ENCODE measurements around the gene SIX5.

The SIX5 gene

DNA sequence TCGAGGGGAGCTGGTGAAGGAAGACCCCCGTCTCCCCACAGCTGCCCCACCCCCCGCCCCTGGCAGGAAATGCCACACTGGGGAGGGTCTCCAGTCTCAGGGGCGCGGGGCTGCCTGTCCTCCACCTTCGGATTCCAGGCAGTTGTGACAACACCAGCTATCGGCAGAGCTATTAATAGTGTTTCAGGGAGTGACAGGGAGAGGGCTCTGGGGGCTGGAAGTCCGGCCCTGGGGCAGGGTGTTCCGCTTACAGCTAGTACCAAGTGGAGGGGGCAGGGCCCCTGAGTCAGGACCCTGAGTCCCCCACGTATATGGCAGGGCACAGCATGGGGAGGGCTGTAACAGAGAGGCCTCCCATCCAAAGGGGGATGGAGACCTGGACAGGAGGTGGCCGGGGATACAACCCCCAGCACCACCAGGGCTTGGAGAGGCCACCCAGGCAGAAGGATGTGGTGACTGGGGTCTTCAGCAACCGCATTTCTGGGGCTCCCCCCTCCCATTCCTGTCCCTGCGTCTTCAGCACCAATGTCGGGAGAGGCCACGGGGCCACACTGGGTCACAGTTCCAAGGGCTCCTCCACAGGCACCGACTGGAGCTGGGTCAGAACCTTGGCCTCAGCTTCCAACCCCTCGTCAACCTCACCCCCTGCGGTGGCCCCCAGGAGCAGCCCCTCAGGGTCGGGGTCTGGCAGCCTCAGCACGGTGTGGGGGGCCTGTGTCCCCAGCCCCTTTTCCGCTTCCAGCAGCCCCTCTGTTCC is 3.9 kb downstream of the SIX5 start:
- TF ChIP-seq, protein P1, sequence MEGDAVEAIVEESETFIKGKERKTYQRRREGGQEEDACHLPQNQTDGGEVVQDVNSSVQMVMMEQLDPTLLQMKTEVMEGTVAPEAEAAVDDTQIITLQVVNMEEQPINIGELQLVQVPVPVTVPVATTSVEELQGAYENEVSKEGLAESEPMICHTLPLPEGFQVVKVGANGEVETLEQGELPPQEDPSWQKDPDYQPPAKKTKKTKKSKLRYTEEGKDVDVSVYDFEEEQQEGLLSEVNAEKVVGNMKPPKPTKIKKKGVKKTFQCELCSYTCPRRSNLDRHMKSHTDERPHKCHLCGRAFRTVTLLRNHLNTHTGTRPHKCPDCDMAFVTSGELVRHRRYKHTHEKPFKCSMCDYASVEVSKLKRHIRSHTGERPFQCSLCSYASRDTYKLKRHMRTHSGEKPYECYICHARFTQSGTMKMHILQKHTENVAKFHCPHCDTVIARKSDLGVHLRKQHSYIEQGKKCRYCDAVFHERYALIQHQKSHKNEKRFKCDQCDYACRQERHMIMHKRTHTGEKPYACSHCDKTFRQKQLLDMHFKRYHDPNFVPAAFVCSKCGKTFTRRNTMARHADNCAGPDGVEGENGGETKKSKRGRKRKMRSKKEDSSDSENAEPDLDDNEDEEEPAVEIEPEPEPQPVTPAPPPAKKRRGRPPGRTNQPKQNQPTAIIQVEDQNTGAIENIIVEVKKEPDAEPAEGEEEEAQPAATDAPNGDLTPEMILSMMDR (IDR thresholded peaks at IDR 0.05; ENCODE audit: low read length), result no peak
- no peak for TF ChIP-seq EZH2phosphoT487 (IDR thresholded peaks at IDR 0.05; ENCODE audit: low read length)
- TF ChIP-seq EZH2 (optimal IDR thresholded peaks at IDR 0.05; ENCODE audit: low read depth, low read length), result no peak
- Histone ChIP-seq H3K27ac (ENCODE audit: low read length) (no peak overlapping the region), H3K4me2 (ENCODE audit: low read depth, low read length) (no peak overlapping the region)

DNA sequence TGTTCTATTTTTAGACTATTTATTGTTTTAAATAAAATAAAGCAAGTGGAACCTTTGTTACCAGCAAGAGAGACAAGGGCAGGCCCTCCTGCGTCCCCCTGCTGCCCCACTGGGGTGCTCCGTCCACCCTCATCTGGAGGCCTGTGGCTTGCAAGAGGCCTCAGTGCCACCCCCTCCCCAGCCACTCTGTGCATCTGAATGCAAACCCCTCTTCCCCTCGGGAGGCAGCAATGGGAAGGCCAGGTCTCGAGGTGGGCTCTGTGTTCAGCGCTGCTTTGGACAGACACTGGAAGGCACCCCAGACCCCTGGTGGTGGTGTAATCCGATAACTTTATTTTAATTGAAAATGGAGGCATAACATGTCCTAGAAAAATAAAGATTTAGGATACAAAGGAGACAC is 4.6 kb downstream of the SIX5 start:
- H3K27ac ChIP-seq (ENCODE audit: low read length), result no peak overlapping the region
- TF ChIP-seq, protein P1 (IDR thresholded peaks at IDR 0.05; ENCODE audit: low read length), result no peak
- no peak for TF ChIP-seq EZH2phosphoT487 (IDR thresholded peaks at IDR 0.05; ENCODE audit: low read length)
- no peak for TF ChIP-seq EZH2 (optimal IDR thresholded peaks at IDR 0.05; ENCODE audit: low read depth, low read length)
- no peaks in the 10 kb centered on the region for H3K9me3 ChIP-seq (replicated peaks; ENCODE audit: insufficient read depth, low read length)
- no peaks in the 10 kb centered on the region for H3K36me3 ChIP-seq (replicated peaks; ENCODE audit: insufficient read depth, low read length)
- no peak overlapping the region for H3K9ac ChIP-seq (ENCODE audit: low read length)
- H3K4me1 ChIP-seq (ENCODE audit: low read length), result no peaks in the 10 kb centered on the region
- H2AFZ ChIP-seq (ENCODE audit: low read length), result no peak overlapping the region
- H3K4me3 ChIP-seq (ENCODE audit: low read length), result no peak overlapping the region
- H3K79me2 ChIP-seq (ENCODE audit: low read length), result no peaks in the 10 kb centered on the region
- no peaks in the 10 kb centered on the region for H3K9me2 ChIP-seq (replicated peaks; ENCODE audit: insufficient read depth, low read length)
- no peak overlapping the region for H3K4me2 ChIP-seq (ENCODE audit: low read depth, low read length)
- H3F3A ChIP-seq (ENCODE audit: insufficient read depth, low read length), result peaks cover under 1% of the 10 kb centered on the region; the same call in 1 of the 2 replicates
- no peak for DNase-seq
- H3K27me3 ChIP-seq (replicated peaks; ENCODE audit: insufficient read depth, low read length), result peaks cover 38% of the 10 kb centered on the region; the same call in 1 of the 2 replicates
- H4K20me1 ChIP-seq (ENCODE audit: insufficient read depth, low read length), result no peaks in the 10 kb centered on the region

More for the DNA sequence above, 3.9 kb downstream of the SIX5 start:
- Histone ChIP-seq H3K36me3 (replicated peaks; ENCODE audit: insufficient read depth, low read length) (no peaks in the 10 kb centered on the region), H3K4me1 (ENCODE audit: low read length) (no peaks in the 10 kb centered on the region), H3K27me3 (replicated peaks; ENCODE audit: insufficient read depth, low read length) (peaks cover 38% of the 10 kb centered on the region; the same call in 1 of the 2 replicates), H3F3A (ENCODE audit: insufficient read depth, low read length) (peaks cover 7% of the 10 kb centered on the region), H4K20me1 (ENCODE audit: insufficient read depth, low read length) (no peaks in the 10 kb centered on the region), H3K4me3 (ENCODE audit: low read length) (no peak overlapping the region), H3K79me2 (ENCODE audit: low read length) (no peaks in the 10 kb centered on the region), H2AFZ (ENCODE audit: low read length) (no peak overlapping the region), H3K9me2 (replicated peaks; ENCODE audit: insufficient read depth, low read length) (no peaks in the 10 kb centered on the region), H3K9ac (ENCODE audit: low read length) (no peak overlapping the region), H3K9me3 (replicated peaks; ENCODE audit: insufficient read depth, low read length) (no peaks in the 10 kb centered on the region)
- no peak for DNase-seq

DNA sequence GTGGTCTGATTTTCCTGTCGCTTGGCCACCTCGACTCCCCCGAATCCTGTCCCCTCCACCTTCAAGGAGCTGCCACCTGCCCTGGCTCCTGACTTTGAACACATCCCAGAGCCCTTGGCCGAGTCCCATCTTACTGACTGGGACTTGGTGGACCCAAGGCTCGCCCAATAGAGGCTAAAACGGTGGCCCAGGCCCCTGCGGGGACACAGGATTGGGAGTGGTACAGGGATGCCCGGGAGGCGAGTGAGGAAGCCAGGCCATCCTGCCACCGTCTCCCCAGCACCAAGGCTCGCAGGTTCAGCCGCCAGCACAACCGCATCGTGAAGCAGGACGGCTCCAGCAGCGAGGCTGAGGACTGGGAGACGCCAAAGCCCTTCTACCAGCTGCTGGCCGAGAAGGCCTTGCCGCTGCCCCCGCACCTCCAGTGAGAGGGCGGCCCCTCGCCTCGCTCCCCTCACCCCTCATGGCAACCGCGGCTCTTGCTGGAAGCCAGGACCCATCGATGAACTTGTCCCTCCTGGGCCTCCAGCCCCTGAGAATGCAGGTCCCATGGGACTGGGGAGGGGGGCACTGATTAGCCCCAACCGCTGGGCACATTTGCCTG is 5.3 kb downstream of the SIX5 start:
- no peaks in the 10 kb centered on the region for H3K4me1 ChIP-seq (ENCODE audit: low read length)
- no peak overlapping the region for H3K4me2 ChIP-seq (ENCODE audit: low read depth, low read length)
- no peaks in the 10 kb centered on the region for H3K36me3 ChIP-seq (replicated peaks; ENCODE audit: insufficient read depth, low read length)
- no peaks in the 10 kb centered on the region for H4K20me1 ChIP-seq (ENCODE audit: insufficient read depth, low read length)
- no peaks in the 10 kb centered on the region for H3K79me2 ChIP-seq (ENCODE audit: low read length)
- DNase-seq, result no peak
- H3K9ac ChIP-seq (ENCODE audit: low read length), result no peak overlapping the region
- TF ChIP-seq, protein P1 (IDR thresholded peaks at IDR 0.05; ENCODE audit: low read length), result no peak
- TF ChIP-seq EZH2phosphoT487 (IDR thresholded peaks at IDR 0.05; ENCODE audit: low read length), result no peak
- TF ChIP-seq EZH2 (optimal IDR thresholded peaks at IDR 0.05; ENCODE audit: low read depth, low read length), result no peak
- H2AFZ ChIP-seq (ENCODE audit: low read length), result no peak overlapping the region
- H3K27ac ChIP-seq (ENCODE audit: low read length), result no peak overlapping the region
- peaks cover 38% of the 10 kb centered on the region; the same call in 1 of the 2 replicates for H3K27me3 ChIP-seq (replicated peaks; ENCODE audit: insufficient read depth, low read length)
- no peaks in the 10 kb centered on the region for H3K9me2 ChIP-seq (replicated peaks; ENCODE audit: insufficient read depth, low read length)
- no peaks in the 10 kb centered on the region for H3F3A ChIP-seq (ENCODE audit: insufficient read depth, low read length)
- H3K4me3 ChIP-seq (ENCODE audit: low read length), result no peak overlapping the region
- H3K9me3 ChIP-seq (replicated peaks; ENCODE audit: insufficient read depth, low read length), result no peaks in the 10 kb centered on the region

Data from MM.1S (cell line).